IPS-NIHi11 (cell line): ENCODE results near the gene ANTXRL.
"Not testable (repeated sequence)": the region's sequence is repeated elsewhere in the genome, so short reads cannot be mapped to it uniquely, and the experiment has no call there.

Experiments used
- DNase-seq: peaks from one replicate; pipeline ENCODE4 v3.0.0; 2012; ENCODE audit warnings: mixed read lengths, low spot score

Gene ANTXRL

GRCh38 chr10:46286991-46287693 lies at the start of gene ANTXRL:
TSS of gene ANTXRL (plus strand) at chr10:46286997. CDS start at chr10:46287263, 266 bp downstream.
- no peak for DNase-seq

DNA sequence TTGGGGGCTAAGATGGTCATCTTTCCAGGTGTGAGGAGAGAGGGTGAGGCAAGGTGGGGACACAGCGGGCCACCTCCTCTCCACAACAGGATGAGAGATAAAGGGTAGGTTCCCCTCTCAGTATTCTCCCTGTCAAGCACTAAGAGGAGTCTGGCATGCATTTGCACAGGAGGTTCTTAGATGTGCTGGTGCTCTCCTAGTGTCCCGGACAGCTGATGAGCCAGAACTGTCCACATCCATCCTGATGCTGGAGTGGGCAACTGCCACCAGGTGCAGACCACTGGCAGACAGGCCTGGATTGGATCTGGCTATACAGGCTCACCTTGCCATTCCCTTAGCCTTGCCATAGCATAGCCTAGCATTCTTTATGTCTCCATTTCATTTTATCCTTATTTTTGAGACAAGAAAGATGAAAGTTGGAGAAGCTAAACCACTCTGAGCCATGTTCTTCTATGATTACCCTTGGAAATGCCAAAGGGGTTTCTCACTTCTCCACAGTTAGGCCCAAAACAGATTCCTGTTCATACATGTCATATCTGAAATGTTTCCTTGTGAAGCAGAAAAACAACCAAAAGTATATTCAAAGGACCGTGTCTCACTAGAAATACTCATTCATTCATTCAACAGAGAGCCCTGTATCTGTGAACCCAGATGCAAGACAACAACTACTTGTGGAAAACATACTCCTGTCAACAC lies 48.8 kb upstream of the ANTXRL start:
- no peak for DNase-seq

GRCh38 chr10:46239247-46239646 lies 47.5 kb upstream of the ANTXRL start:
- no peak for DNase-seq

DNA sequence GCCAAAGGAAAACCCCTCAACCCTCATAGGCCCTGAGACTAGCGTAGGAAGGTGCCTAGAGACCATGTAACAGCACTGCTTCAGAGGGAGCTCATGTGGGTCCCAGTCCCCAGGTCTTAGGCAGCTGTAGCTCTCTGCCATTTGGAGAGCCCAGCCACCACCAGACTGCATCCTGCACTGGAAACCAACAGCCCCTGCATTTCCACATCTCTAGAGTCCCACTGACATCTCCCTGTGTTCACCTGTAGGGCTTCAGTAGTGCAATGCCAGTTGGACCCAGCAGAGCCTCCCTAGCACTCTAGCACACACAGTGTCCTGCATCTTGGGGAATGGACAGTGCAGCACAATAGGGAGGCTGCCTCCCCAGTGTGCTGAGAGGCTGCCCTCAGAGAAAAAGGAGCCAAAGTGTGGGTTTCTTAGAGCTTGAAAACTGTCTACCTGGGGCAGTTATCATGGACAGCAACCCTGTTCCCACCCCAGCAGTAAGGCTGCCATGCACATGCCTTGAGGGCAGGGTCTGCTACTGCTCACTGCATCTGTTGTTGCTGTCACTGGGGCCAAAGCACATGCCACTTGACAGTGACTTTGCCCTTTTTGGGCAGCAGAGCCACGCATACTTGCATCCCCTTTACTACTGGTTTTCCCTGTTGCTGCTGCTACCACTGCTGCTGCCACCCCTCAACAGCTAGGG lies 46.7 kb upstream of the ANTXRL start:
- DNase-seq: no peak

DNA sequence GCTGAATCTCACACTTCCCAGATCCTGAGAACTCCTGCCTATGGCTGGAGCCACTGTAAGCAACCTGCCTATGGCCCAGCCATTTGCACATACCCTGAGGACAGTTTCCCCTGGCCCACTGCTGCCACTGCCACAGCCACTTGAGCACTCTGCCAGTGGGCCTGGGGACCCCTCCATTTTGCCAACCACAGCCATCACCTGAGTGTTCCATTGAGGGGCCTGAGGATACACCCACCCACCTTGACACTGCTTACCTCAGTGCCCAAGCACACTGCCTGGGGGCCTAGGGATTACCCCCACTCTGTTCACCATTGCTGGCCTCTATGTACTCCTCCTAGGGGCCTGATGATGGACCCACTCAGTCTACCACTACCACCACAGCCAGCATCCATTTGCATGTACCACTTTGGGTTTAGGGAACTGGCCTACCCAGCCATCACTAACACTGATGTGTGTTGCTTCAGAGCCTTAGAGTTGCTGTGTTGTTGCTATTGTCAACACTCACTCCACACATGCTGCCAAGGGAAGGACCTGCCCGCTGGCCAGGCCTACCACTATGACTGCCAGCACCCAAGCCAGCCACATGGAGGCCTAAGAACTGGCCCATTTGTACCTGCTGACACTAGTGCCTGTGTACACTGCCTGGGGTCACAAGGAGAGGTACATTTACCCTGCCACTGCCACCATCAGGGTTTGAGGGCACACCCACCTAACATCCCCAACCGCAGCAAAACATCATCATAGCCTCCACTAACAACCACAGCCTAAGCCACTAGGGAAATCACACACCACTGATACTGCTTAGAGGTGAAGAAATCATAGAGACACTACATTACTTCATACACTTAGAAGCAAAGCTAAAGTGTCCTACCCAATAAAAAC lies 45.9 kb upstream of the ANTXRL start:
- DNase-seq: no peak

- DNase-seq: no peak
Observed at GRCh38 chr10:46245381-46245900, 41.4 kb upstream of the ANTXRL start.

DNA sequence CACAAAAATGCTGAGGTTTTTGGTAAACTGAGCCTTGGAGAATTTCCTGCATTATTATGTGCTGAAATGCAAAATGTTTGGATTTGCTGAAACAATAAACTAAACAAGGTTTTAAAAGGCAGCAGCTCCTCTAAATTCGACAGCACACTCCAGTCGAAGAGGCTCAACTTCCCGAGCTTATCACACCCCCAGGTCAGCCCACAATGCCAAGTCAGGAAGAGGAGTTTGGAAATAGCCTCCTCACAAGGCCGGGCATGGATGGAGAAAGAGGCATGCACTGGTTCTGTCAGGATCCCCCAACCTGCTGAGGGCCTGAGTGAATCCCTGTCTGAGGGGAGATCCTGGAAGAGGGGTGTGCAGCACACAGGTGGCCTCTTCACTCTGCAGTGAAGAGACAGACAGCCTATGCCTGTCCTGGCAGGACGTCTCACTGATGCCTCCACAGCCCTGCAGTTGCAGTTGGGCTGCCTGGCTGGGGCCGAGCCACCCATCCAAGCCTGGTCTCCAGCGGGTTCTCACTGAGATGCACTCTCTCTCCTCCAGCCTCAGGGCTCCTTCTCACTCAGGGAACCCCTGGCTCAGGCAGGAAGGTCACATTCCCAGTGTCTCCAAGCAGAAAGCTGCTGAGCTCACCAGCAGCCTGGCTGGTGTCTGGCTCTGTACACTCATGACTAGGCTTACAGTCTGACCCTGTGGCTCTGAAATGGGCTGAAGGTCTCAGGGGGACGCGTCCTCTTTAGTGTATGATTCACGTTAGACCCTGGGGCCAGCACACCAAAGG lies 40.2 kb upstream of the ANTXRL start:
- DNase-seq: not testable (repeated sequence)

DNA sequence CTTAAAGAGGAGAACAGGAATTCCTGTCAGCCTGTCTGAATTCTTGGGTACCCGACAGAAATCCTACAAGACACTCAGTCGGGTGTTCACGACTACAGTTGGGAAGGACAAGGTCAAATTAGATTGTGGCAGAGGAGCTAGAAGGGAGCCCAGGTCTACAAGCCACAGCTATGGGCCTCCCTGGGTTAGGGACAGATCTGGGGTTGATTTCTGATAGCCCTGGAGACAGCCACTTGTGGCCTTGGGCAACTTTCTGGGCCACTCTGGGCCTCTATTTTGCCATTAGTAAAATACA lies 39.7 kb upstream of the ANTXRL start:
- no peak for DNase-seq

GRCh38 chr10:46247808-46248569 lies 38.8 kb upstream of the ANTXRL start:
- no peak for DNase-seq

DNA sequence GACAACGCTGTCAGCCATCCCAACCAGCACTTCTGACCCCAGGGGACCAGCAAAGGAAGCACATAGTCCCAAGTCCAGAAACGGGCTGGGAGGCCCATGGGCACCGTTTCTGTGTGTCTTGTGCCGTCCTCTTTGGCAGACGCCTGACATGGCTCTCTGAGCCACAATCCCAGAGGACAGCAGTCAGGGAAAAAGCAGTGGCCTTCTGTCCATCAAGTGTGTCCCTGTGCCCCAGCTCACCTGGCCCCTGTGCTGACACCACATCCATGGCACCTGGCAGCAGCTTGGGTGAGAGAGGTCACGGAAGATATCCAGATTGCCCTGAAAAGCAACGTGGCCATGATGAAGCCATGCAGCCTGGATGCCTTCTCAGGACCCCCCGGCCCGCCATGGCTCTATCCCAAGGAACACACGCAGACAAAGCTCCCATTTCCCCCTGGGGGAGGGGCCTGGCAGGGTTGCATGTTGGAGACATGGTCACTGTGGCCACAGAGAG lies 38.1 kb upstream of the ANTXRL start:
- no peak for DNase-seq

DNA sequence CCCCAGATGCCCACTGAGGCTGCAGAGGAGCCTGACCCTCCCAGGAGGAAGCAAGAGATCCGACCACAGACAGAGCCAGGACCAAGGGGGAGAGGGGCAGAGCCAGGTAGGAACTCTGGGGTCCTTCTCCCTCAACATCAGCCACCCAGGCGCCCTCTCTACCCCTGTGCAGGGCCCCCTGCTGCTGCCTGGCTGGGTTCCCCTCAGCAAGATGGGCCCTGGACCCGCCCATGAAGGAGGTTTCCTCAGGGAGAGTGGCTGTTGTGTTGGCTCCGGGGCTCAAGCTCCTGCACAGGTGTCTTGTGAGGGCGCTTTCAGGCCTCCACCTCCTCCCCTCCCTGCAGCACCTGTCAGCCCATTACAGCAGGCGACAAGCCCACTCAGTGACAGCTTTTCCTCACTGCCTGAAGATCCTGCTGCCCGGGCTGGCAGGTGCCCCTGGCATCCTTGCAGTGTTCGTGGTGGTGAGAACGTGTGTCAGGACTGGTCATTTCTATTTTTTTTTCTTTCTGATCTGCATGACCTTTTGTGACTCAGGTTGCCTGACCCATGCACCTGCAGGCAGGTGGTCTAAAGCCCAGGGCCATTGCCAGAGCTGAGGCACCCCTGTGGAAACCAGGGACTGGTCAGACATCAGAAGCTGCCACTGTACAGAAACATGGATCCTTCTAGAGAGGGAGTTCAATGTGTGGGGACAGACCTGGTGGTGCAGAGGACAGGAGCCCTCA lies 37.0 kb upstream of the ANTXRL start:
- not testable (repeated sequence) for DNase-seq

- DNase-seq: no peak
Observed at GRCh38 chr10:46250481-46250880, 36.3 kb upstream of the ANTXRL start.

- DNase-seq: no peak
Observed at GRCh38 chr10:46250898-46251856, 35.6 kb upstream of the ANTXRL start.

DNA sequence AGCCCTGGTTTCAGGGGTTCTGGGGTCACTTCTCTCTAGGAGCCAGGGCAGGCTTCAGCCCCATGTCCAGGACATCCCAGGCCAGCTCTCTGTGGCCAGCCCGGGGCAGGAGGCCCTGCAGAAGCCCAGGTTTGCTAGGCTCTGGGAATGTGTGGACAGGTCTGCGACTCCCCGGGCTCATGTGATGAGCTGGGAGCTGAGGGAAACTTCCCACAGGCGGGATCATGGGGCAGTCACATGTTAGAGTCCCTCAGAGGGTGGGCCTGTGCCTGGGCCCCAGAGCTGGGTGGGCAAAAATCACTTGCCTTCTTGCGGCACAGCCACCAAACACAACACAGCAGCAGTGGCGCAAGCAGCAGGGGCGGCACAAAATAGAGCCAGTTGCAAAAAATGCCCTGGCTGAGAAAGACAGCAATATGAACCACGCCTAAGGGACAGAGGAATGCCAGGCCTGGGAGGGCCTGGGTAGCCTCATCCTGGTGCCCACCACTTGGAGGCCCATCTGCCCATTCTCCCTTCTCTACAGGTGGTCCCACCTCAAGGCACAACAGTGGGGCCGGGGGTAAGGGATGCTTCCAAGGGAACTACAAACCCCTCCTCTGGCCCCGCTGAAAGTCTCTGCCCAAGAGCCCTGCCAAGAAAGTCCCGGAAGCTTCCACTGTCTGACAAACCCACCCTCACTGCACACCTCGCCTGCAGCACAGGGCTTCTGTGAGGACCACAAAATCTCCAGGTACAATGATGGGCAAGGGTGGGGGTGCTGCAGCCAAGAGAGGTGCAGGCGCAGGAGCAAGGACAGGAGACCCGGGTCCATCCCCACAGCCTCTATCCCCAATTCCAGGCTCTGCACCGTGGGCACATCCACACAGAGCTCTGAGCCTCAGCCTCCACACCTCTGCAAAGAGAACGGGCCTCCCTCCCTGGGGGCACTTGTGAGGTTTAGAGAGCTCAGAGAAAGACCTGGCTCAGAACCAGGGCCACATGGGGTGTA lies 34.6 kb upstream of the ANTXRL start:
- no peak for DNase-seq

GRCh38 chr10:46253076-46254006 lies 33.5 kb upstream of the ANTXRL start:
- DNase-seq: no peak

GRCh38 chr10:46254007-46254383 lies 32.8 kb upstream of the ANTXRL start:
- no peak for DNase-seq
